Upper lobe of left lung (tissue), 6 donors: ENCODE results near the gene ZNF792. TPM values are rescaled to one million over a fixed set of nuclear protein-coding genes. Genes with fewer than 3 reads are reported as not detected.

ENCODE experiments used
- ATAC-seq, 2 donors: fragments of 200-7000 bp; cut with Tn5 transposase; one replicate each; pipeline ENCODE4 v1.9.1; 2022; ENCODE audit warnings: mild to moderate bottlenecking in 2 of 2, moderate library complexity in 2 of 2; ENCODE audit not compliant: low FRiP score in 2 of 2
- DNase-seq, 2 donors: peaks; one replicate each; pipeline ENCODE4 v3.0.0-alpha.2; 2019 to 2020
- H3K27ac ChIP-seq, 4 donors: fragments of 200-600 bp; sonication (generic); one replicate each; pipeline ENCODE4 v1.5.1; 2016 to 2019
- H3K27me3 ChIP-seq, 4 donors: fragments of 200-600 bp; sonication (generic); one replicate each; pipeline ENCODE4 v1.5.1; 2017 to 2019
- H3K36me3 ChIP-seq, 4 donors: fragments of 200-600 bp; sonication (generic); one replicate each; pipeline ENCODE4 v1.5.1; 2016 to 2019
- H3K4me1 ChIP-seq, 4 donors: fragments of 200-600 bp; sonication (generic); one replicate each; pipeline ENCODE4 v1.5.1; 2018 to 2019
- H3K4me3 ChIP-seq, 4 donors: fragments of 200-600 bp; sonication (generic); one replicate each; pipeline ENCODE4 v1.5.1; 2017 to 2019; ENCODE audit warnings: mild to moderate bottlenecking in 2 of 4, moderate library complexity in 1 of 4
- H3K9me3 ChIP-seq, 4 donors: fragments of 200-600 bp; sonication (generic); one replicate each; pipeline ENCODE4 v1.5.1; 2018 to 2019
- CTCF ChIP-seq, 6 experiments: fragments of 450-650 bp in 4 of 6; fragments of 200-600 bp in 2 of 6; sonication (generic) in 2 of 6; IDR thresholded peaks; one replicate each; pipeline ENCODE4 v1.5.1; 2016 to 2019; ENCODE audit warnings: antibody characterized with exemption in 6 of 6
- EP300 ChIP-seq, 4 donors: sonication (generic); formaldehyde crosslinking; IDR thresholded peaks; one replicate each; pipeline ENCODE4 v1.5.1; 2017; ENCODE audit warnings: antibody characterized with exemption in 4 of 4, control low read depth in 2 of 4
- POLR2A ChIP-seq, 4 donors: fragments of 450-650 bp; IDR thresholded peaks; one replicate each; pipeline ENCODE4 v1.5.1; 2016 to 2017; ENCODE audit warnings: antibody characterized with exemption in 4 of 4, mild to moderate bottlenecking in 2 of 4
- POLR2AphosphoS5 ChIP-seq, 2 donors: sonication (generic); formaldehyde crosslinking; IDR thresholded peaks; one replicate each; pipeline ENCODE4 v1.5.1; 2017; ENCODE audit warnings: antibody characterized with exemption in 2 of 2
- WGBS, 2 donors: methylation state at CpG; one replicate each; pipeline ENCODE4 v1.1.5; 2017 to 2018; 5-methylcytosine and 5-hydroxymethylcytosine counted together
- total RNA-seq, 6 donors: library from RNA; depleted of rRNA in 4 of 6; stranded (reverse); fragments of >200 nt in 4 of 6; gene quantifications; one replicate each; pipeline versions ENCODE4 v1.1.0 to v1.2.1, GENCODE V29; 2016 to 2021
- donor health status: DM: no; HTN: no; CAD: no; lungs with moderate emphysema.
- donor health status: DM: no; HTN: yes; CAD: no; lungs with severe emphysema.

The ZNF792 gene
- total RNA-seq, 6 donors from 2014 or later: 8.3 to 14.5 (median 9.8) TPM

GRCh38 chr19:34957830-34958751, 5.9 kb downstream of the ZNF792 start:
- peaks cover 9 to 18% (median 15%) of the 10 kb centered on the region in 4 donors for H3K4me1 ChIP-seq
- H3K9me3 ChIP-seq: peaks cover 62 to 77% (median 76%) of the 10 kb centered on the region in 4 donors
- H3K27me3 ChIP-seq: no peaks in the 10 kb centered on the region
- no peak for ATAC-seq
- TF ChIP-seq CTCF (IDR thresholded peaks at IDR 0.05): no peak
- TF ChIP-seq POLR2A (IDR thresholded peaks at IDR 0.05): no peak
- H3K4me3 ChIP-seq: no peak overlapping the region
- no peak overlapping the region for H3K27ac ChIP-seq
- 94 to 98% methylated on average over 21 to 22 of the region's 22 CpGs for WGBS, 2 donors
- H3K36me3 ChIP-seq: peaks cover 20 to 65% (median 50%) of the 10 kb centered on the region in 4 donors
- no peak for DNase-seq

DNA sequence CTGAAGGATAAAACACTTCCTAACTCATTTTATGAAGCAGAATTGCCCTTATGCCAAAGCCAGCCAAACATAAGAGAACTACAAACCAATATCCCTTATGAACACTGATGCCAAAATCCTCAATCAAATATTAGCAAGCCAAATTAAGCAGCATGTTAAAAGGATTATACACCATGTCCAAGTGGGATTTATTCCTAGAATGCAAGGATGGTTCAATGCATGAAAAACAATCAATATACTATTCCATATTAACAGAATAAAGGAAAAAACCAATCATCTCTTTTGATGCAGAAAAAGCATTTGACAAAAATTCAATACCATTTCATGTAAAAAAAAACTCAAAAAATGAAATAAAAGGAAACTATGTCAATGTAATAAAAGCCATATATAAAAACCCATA, 10.9 kb downstream of the ZNF792 start:
- Histone ChIP-seq H3K9me3 (peaks cover 56 to 83% (median 69%) of the 10 kb centered on the region in 4 donors), H3K27ac (no peak overlapping the region), H3K27me3 (no peaks in the 10 kb centered on the region), H3K4me1 (no peaks in the 10 kb centered on the region), H3K36me3 (peaks cover 2 to 50% (median 21%) of the 10 kb centered on the region in 4 donors), H3K4me3 (no peak overlapping the region)
- DNase-seq: no peak
- no peak for ATAC-seq
- TF ChIP-seq EP300 (IDR thresholded peaks at IDR 0.05): no peak

GRCh38 chr19:34943861-34944573, 20.0 kb downstream of the ZNF792 start:
- H3K9me3 ChIP-seq: peaks cover 17 to 69% (median 36%) of the 10 kb centered on the region in 4 donors

GRCh38 chr19:34938886-34939285, 25.1 kb downstream of the ZNF792 start:
- no peaks in the 10 kb centered on the region for H3K27me3 ChIP-seq
- H3K4me3 ChIP-seq: no peak overlapping the region
- TF ChIP-seq POLR2AphosphoS5 (IDR thresholded peaks at IDR 0.05) (no peak), CTCF (IDR thresholded peaks at IDR 0.05) (no peak), EP300 (IDR thresholded peaks at IDR 0.05) (no peak), POLR2A (IDR thresholded peaks at IDR 0.05) (no peak)
- H3K9me3 ChIP-seq: peaks cover 7 to 30% (median 14%) of the 10 kb centered on the region in 4 donors
- ATAC-seq: no peak
- H3K36me3 ChIP-seq: peaks cover 3 to 46% (median 18%) of the 10 kb centered on the region in 4 donors
- no peak overlapping the region for H3K27ac ChIP-seq
- H3K4me1 ChIP-seq: no peaks in the 10 kb centered on the region
- no peak for DNase-seq
- 89 to 98% methylated on average over 10 of the region's 10 CpGs for WGBS, 2 donors

More at GRCh38 chr19:34943861-34944573, 20.0 kb downstream of the ZNF792 start:
- TF ChIP-seq CTCF (IDR thresholded peaks at IDR 0.05) (no peak), POLR2A (IDR thresholded peaks at IDR 0.05) (no peak), EP300 (IDR thresholded peaks at IDR 0.05) (no peak), POLR2AphosphoS5 (IDR thresholded peaks at IDR 0.05) (no peak)
- H3K27me3 ChIP-seq: no peaks in the 10 kb centered on the region
- 94 to 96% methylated on average over 13 of the region's 13 CpGs for WGBS, 2 donors
- H3K36me3 ChIP-seq: peaks cover 3 to 32% (median 9%) of the 10 kb centered on the region in 4 donors
- H3K4me3 ChIP-seq: no peak overlapping the region
- ATAC-seq (no peak), DNase-seq (no peak)
- no peaks in the 10 kb centered on the region for H3K4me1 ChIP-seq
- H3K27ac ChIP-seq: no peak overlapping the region

- Histone ChIP-seq H3K27ac (no peak overlapping the region), H3K9me3 (peaks cover 0 to 3% (median 0%) of the 10 kb centered on the region in 4 donors), H3K27me3 (no peaks in the 10 kb centered on the region), H3K4me3 (no peak overlapping the region), H3K4me1 (no peaks in the 10 kb centered on the region), H3K36me3 (peaks cover 4 to 60% (median 21%) of the 10 kb centered on the region in 4 donors)
- ATAC-seq: no peak
- no peak for TF ChIP-seq CTCF (IDR thresholded peaks at IDR 0.05)
- no peak for TF ChIP-seq EP300 (IDR thresholded peaks at IDR 0.05)
- no peak for TF ChIP-seq POLR2AphosphoS5 (IDR thresholded peaks at IDR 0.05)
- TF ChIP-seq POLR2A (IDR thresholded peaks at IDR 0.05): no peak
- no peak for DNase-seq
- WGBS, 2 donors: 96 to 98% methylated on average over 4 of the region's 4 CpGs
Measured at GRCh38 chr19:34936184-34936583, 27.8 kb downstream of the ZNF792 start.
